IPS DF 6.9 (cell line): ENCODE measurements around the gene CAND2.
"Not testable (repeated sequence)": the region's sequence is repeated elsewhere in the genome, so short reads cannot be mapped to it uniquely, and the experiment has no call there.

Experiments
- DNase-seq: peaks from one replicate; pipeline ENCODE4 v3.0.0-alpha.2; 2013; ENCODE audit warnings: low read depth, low spot score
- H3K27ac ChIP-seq: one replicate; pipeline ENCODE4 v1.5.1; 2013; ENCODE audit warnings: low read length, control low read depth
- H3K27me3 ChIP-seq: 2 replicates; pipeline ENCODE4 v1.6.1; 2013; ENCODE audit warnings: mild to moderate bottlenecking, low read length; ENCODE audit not compliant: control insufficient read depth, insufficient read depth
- H3K36me3 ChIP-seq: 2 replicates; pipeline ENCODE4 v1.6.1; 2013; ENCODE audit warnings: low read length; ENCODE audit not compliant: control insufficient read depth, insufficient read depth
- H3K4me1 ChIP-seq: 2 replicates; pipeline ENCODE4 v1.6.1; 2013; ENCODE audit warnings: low read length; ENCODE audit not compliant: control insufficient read depth, insufficient read depth
- H3K4me3 ChIP-seq: 2 replicates; pipeline ENCODE4 v1.5.1; 2013; ENCODE audit warnings: mild to moderate bottlenecking, low read length
- H3K9me3 ChIP-seq: 2 replicates; pipeline ENCODE4 v1.6.1; 2013; ENCODE audit warnings: low read length, inconsistent platforms; ENCODE audit not compliant: control insufficient read depth, insufficient read depth
- WGBS: extraction: QIAGEN DNeasy Blood & Tissue Kit; methylation state at CpG from one replicate; pipeline ENCODE4 v1.1.7; 2013; ENCODE audit warnings: mixed read lengths, missing lambda C conversion rate; ENCODE audit not compliant: insufficient read length, insufficient coverage; 5-methylcytosine and 5-hydroxymethylcytosine counted together

CAND2 gene

DNA sequence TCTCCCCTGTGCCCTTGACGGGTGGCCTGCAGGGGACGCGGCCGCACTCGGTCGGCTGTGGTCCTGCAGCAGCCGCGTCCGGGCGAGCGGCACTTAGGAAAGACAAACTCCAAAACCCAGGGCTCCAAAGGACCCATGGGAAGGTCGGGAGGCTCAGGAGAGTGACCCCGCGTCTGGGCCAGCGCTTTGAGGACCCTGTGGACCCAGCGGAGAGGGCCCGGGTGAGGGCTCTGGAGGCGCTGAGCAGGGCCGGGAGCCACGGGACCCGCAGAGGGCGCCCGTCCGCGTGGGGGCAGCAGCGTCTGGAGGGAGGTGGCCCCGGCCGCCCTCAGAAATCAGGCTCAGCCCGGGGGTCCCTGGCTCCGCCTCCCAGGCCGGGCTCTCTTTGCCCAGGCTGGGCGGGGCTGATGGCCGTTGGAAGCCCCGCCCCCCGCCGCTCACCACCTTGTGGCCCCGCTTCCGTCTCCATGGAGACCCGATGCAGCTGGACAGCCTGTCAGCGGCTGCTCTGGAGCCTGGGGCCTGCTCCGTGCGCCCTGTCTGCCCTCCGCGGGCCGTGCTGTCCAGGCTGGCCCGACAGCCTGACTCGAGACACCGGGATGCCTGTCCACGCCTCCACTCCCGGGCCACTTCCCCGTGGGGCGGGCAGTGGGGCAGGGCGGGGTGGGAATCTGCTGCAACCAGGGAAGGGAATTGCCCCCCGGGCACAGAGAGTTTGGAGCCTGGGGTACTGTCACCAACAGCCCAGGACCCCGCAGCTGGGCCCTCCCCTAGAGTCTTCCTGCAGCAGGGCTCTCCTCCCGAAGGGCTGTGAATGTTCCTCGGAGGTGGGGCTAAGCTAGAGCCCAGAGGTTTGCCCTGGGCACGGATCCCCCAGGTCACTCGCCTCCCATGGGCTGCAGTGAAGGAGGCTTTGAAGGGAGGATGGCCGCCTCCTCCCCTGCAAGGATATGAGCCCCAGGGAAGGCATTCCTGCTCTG is 79.7 kb downstream of the CAND2 start:
- DNase-seq = no peak
- H3K4me1 ChIP-seq = peaks cover 2% of the 10 kb centered on the region; the same call in 1 of the 2 replicates
- H3K27me3 ChIP-seq = no peaks in the 10 kb centered on the region
- WGBS = no CpG with 5 or more reads among the region's 60 CpGs
- H3K9me3 ChIP-seq = no peaks in the 10 kb centered on the region
- H3K36me3 ChIP-seq = no peaks in the 10 kb centered on the region
- no peak overlapping the region for H3K27ac ChIP-seq
- H3K4me3 ChIP-seq = peak overlapping the region; percentile 19; the same call in 1 of the 2 replicates

DNA sequence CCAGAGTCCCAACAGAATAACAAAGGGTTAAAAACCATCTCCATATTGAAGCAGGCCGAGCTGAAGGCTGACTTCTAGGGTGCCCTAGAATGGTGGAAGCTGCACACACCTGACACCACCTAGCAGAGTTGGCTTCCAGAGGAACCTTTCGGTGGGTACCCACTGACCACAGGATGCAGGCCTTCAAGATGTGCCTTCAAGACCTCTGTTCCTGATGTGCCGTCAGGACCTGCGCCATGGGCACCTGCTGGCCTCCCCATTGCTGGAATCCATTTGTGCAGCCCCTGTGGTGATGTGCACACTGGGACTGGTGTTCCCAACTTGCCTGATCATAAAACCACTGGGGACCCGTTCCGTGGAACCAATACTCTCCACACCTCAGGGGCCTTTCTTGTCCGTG is 80.6 kb downstream of the CAND2 start:
- Histone ChIP-seq H3K27me3 (no peaks in the 10 kb centered on the region), H3K9me3 (no peaks in the 10 kb centered on the region)
- WGBS = no CpG with 5 or more reads among the region's 7 CpGs

DNA sequence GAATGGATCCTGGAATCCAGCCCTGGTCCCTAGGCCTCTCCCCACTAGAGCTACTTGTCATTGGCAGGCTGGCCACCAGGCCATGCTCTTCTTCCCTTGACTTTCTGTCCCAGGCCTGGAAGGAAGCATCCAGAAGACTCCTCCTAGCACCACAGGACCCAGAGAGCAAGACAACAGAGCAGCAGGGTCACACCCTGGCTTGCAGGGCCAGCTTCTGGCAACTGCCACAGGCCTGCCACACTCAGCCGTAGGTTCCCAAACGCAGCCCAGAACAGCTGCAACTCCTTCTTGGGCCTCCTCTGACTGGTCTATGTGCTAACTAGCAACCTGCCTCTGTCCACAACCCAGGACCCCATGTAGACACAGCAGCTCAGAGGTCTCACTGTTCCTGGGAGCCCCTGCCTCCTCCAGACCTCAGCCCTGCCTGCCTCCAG is 81.7 kb downstream of the CAND2 start:
- peaks cover 2% of the 10 kb centered on the region; the same call in 1 of the 2 replicates for H3K4me1 ChIP-seq
- no peak overlapping the region for H3K4me3 ChIP-seq
- H3K9me3 ChIP-seq = no peaks in the 10 kb centered on the region
- no peaks in the 10 kb centered on the region for H3K27me3 ChIP-seq
- no peak for DNase-seq
- no CpG with 5 or more reads among the region's 2 CpGs for WGBS
- no peaks in the 10 kb centered on the region for H3K36me3 ChIP-seq
- H3K27ac ChIP-seq = no peak overlapping the region

More for the DNA sequence above, 80.6 kb downstream of the CAND2 start:
- DNase-seq = no peak
- peaks cover 2% of the 10 kb centered on the region; the same call in 1 of the 2 replicates for H3K4me1 ChIP-seq
- no peaks in the 10 kb centered on the region for H3K36me3 ChIP-seq
- H3K4me3 ChIP-seq = no peak overlapping the region
- H3K27ac ChIP-seq = no peak overlapping the region

DNA sequence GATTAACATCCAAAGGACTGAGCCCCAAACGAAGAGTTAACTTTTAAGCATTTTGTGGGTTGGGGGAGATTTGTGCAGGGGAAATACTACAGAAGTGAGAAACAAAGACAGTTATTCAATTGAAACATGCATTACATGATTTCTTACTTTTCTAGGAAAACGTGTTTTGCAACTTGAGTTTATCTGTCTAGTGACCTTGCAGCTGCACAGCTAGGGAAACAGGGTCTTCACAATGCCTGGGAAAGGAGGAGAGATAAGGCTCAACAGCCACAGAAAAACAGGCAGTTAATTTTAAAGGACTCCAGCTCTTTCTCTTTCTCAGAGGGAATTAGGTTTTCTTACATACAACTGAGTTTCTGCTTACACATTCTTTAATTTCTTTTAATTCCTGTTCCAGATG is 82.3 kb downstream of the CAND2 start:
- WGBS = no CpG with 5 or more reads among the region's 2 CpGs
- not testable (repeated sequence) for DNase-seq, H3K27me3 ChIP-seq

DNA sequence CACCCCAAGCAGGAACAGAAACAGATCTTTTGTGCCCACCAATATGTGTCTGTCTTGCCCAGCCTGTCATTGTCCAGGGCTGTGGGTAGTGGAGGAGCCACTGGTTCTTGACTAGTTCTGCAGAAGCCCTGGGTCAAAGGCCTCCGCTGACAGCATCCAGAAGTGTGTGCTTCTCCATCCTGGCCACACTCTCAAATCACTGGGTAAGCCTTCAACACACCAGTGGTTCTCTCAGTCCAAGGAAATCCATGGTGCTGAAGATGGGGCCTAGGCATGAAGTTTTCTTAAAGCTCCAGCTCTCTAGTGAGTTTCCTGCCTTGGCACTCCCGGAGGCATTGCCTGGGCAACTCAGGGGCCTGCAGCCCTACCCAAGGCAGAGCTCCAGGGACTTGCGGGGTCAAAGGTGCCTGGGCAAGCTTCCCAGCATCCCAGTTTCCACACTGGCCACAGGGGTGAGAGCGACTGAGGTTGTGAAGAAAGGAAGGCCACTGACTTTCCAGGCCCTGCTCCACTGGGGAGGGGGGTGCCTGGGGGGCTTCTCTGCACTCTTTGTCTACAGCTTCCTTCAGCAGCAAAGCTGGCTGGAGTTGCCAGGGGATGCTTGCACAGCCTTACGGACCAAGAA is 82.8 kb downstream of the CAND2 start:
- Histone ChIP-seq H3K27me3 (no peaks in the 10 kb centered on the region), H3K9me3 (no peaks in the 10 kb centered on the region), H3K4me1 (peaks cover 2% of the 10 kb centered on the region; the same call in 1 of the 2 replicates), H3K4me3 (no peak overlapping the region), H3K27ac (no peak overlapping the region), H3K36me3 (no peaks in the 10 kb centered on the region)
- WGBS = no CpG with 5 or more reads among the region's 5 CpGs
- DNase-seq = no peak

More for the DNA sequence above, 82.3 kb downstream of the CAND2 start:
- not testable (repeated sequence) for H3K9me3 ChIP-seq, H3K4me3 ChIP-seq, H3K4me1 ChIP-seq, H3K36me3 ChIP-seq, H3K27ac ChIP-seq

DNA sequence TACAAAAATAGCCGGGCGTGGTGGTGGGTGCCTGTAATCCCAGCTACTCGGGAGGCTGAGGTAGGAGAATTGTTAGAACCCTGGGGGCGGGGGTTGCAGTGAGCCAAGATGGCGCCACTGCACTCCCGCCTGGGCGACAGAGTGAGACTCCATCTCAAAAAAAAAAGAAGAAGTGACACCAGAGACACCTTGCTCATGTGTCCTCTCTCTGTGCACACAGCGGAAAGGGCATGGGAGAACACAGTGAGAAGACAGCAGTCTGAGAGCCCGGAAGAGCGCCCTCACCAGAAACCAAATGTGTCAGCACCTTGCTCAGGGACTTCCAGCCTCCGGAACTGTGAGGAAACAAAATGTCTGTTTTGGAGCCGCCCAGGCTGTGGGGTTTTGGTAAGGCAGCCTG is 85.4 kb downstream of the CAND2 start:
- not testable (repeated sequence) for H3K27ac ChIP-seq

DNA sequence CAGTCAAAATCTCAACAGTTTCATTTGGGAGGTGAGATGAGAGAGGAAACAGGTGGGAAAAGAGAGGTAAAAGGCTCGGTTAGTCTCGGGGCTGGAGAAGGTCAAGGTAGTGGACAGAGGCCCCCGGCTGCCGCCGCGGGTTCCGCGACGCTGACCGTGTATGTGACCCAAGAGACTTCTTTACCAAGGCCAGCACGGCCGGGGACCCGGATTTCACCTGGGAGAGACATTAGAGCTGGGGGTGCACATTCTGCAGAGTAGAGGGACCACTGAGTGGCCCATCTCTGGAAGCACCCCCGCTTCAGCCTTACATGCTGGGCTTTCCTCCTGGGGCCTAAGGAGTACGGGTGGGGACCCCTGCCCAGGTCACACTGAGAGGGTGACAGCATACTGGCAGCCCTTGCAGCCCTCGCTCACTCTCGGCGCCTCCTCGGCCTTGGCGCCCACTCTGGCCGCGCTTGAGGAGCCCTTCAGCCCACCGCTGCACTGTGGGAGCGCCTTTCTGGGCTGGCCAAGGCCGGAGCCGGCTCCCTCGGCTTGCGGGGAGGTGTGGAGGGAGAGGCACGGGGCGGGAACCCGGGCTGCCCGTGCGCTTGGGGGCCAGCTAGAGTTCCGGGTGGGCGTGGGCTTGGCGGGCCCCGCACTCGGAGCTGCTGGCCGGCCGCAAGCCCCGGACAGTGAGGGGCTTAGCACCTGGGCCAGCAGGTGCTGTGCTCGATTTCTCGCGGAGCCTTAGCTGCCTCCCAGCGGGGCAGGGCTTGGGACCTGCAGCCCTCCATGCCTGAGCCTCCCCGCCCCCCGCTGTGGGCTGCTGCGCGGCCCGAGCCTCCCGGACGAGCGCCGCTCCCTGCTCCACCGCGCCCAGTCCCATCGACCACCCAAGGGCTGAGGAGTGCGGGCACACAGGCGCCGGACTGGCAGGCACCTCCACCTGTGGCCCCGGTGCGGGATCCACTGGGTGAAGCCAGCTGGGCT is 86.1 kb downstream of the CAND2 start:
- no peak overlapping the region for H3K4me3 ChIP-seq
- H3K36me3 ChIP-seq = no peaks in the 10 kb centered on the region
- no peaks in the 10 kb centered on the region for H3K27me3 ChIP-seq
- no CpG with 5 or more reads among the region's 62 CpGs for WGBS
- no peaks in the 10 kb centered on the region; the same call in 1 of the 2 replicates for H3K4me1 ChIP-seq
- no peaks in the 10 kb centered on the region for H3K9me3 ChIP-seq
- no peak overlapping the region for H3K27ac ChIP-seq
- no peak for DNase-seq

More for the DNA sequence above, 85.4 kb downstream of the CAND2 start:
- not testable (repeated sequence) for H3K36me3 ChIP-seq, H3K4me1 ChIP-seq, DNase-seq, H3K27me3 ChIP-seq, H3K9me3 ChIP-seq, H3K4me3 ChIP-seq
- no CpG with 5 or more reads among the region's 12 CpGs for WGBS

DNA sequence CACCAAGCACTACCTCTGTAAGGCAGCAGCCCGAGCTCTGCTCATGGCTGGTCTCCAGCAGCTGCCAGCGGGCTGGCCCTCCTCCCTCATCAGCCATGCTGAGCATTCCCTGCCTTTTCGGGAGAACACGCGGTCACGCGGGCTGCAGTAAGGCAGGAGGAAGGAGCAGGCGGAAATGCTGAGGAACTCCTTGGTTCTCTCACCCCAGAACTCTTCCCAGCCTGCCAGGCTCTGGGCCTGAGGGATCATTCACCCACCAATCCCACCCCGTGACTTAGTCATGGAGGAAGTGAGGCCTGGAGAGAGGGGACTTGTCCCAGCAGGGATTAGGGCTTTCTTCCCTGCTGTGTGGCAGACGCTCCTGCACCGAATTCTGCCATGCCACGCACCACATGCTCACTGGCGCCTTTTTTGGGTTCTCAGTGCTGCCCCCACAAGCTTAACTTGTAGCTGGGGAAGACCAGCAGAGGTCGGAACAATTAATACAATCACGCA is 87.8 kb downstream of the CAND2 start:
- Histone ChIP-seq H3K9me3 (no peaks in the 10 kb centered on the region), H3K27me3 (no peaks in the 10 kb centered on the region), H3K4me3 (no peak overlapping the region), H3K4me1 (no peaks in the 10 kb centered on the region; the same call in 1 of the 2 replicates), H3K36me3 (no peaks in the 10 kb centered on the region), H3K27ac (no peak overlapping the region)
- no peak for DNase-seq
- WGBS = no CpG with 5 or more reads among the region's 15 CpGs
